H1 (cell line): ENCODE measurements around the gene TMEM181. TPM values are rescaled to one million over a fixed set of nuclear protein-coding genes. Genes with fewer than 3 reads are reported as not detected.

ENCODE experiments used
- CTCF ChIA-PET: fragments of 300-600 bp; sonication (Branson Sonifier 250); formaldehyde crosslinking; loops from one replicate; lab custom pipeline; 2021; ENCODE audit not compliant: partially characterized antibody; lab: Charles Lee
- POLR2A ChIA-PET: fragments of 300-600 bp; sonication (Branson Sonifier 250); formaldehyde crosslinking; loops from one replicate; lab custom pipeline; 2021; ENCODE audit warnings: inconsistent platforms; ENCODE audit not compliant: partially characterized antibody; lab: Charles Lee
- DNase-seq, 2 experiments: peaks; one replicate each; pipeline versions ENCODE4 v3.0.0 to v3.0.0-alpha.2; 2010 to 2022; ENCODE audit warnings: low spot score in 2 of 2, low read depth in 1 of 2, mixed read lengths in 1 of 2
- FAIRE-seq: peaks from 2 replicates; lab custom pipeline; 2011; peaks lifted over from hg19 to GRCh38; lab: Jason Lieb, UNC
- H2AFZ ChIP-seq: 2 replicates; pipeline ENCODE4 v1.8.1; 2012; ENCODE audit warnings: low read length, inconsistent platforms
- H2AK5ac ChIP-seq: 2 replicates; pipeline ENCODE4 v1.6.1; 2013; ENCODE audit warnings: low read depth, low read length
- H2BK120ac ChIP-seq: replicated peaks from 2 replicates; pipeline ENCODE3; 2013; ENCODE audit warnings: low read depth, low read length, inconsistent platforms
- H2BK12ac ChIP-seq: 2 replicates; pipeline ENCODE4 v1.6.1; 2013; ENCODE audit warnings: low read depth, low read length
- H2BK15ac ChIP-seq: 2 replicates; pipeline ENCODE4 v1.6.1; 2013; ENCODE audit warnings: low read length
- H2BK20ac ChIP-seq: 2 replicates; pipeline ENCODE4 v1.6.1; 2013; ENCODE audit warnings: low read length
- H2BK5ac ChIP-seq: 2 replicates; pipeline ENCODE4 v1.6.1; 2013; ENCODE audit warnings: low read depth, low read length
- H3K14ac ChIP-seq: 2 replicates; pipeline ENCODE4 v1.6.1; 2013; ENCODE audit warnings: inconsistent platforms; ENCODE audit not compliant: insufficient read length
- H3K18ac ChIP-seq: 2 replicates; pipeline ENCODE4 v1.6.1; 2013; ENCODE audit warnings: low read length; ENCODE audit errors: extremely low read depth
- H3K23ac ChIP-seq: 2 replicates; pipeline ENCODE4 v1.6.1; 2013; ENCODE audit warnings: inconsistent platforms; ENCODE audit not compliant: insufficient read length
- H3K23me2 ChIP-seq: 2 replicates; pipeline ENCODE4 v1.6.1; 2013; ENCODE audit warnings: low read depth, low read length
- H3K27ac ChIP-seq: 2 replicates; pipeline ENCODE4 v1.6.1; 2011; ENCODE audit warnings: low read depth, low read length, inconsistent platforms
- H3K27me3 ChIP-seq, 4 experiments: replicated peaks in 1 of 4; 1 replicate in 1 of 4; 2 replicates in 3 of 4; pipeline versions ENCODE4 v1.6.1 to v1.8.1; 2011 to 2013; ENCODE audit warnings: low read length in 3 of 4, mild to moderate bottlenecking in 3 of 4, inconsistent platforms in 2 of 4, mixed read lengths in 2 of 4, moderate library complexity in 1 of 4; ENCODE audit not compliant: control insufficient read depth in 3 of 4, insufficient read depth in 3 of 4; ENCODE audit errors: extremely low read depth in 1 of 4
- H3K36me3 ChIP-seq, 4 experiments: 2 replicates each; pipeline versions ENCODE4 v1.6.1 to v1.8.1; 2011 to 2013; ENCODE audit warnings: mild to moderate bottlenecking in 4 of 4, low read length in 3 of 4, moderate library complexity in 2 of 4, control low read depth in 1 of 4, inconsistent platforms in 1 of 4; ENCODE audit not compliant: insufficient read depth in 4 of 4, control insufficient read depth in 2 of 4
- H3K4ac ChIP-seq: replicated peaks from 2 replicates; pipeline ENCODE3; 2013; ENCODE audit warnings: low read length, low read depth, mixed read lengths, inconsistent platforms; ENCODE audit not compliant: insufficient read length
- H3K4me1 ChIP-seq, 4 experiments: replicated peaks in 1 of 4; 1 replicate in 1 of 4; 2 replicates in 3 of 4; pipeline versions ENCODE4 v1.6.1 to v1.8.1; 2011 to 2013; ENCODE audit warnings: low read length in 3 of 4, inconsistent platforms in 2 of 4, mixed read lengths in 1 of 4; ENCODE audit not compliant: insufficient read depth in 4 of 4, control insufficient read depth in 3 of 4
- H3K4me2 ChIP-seq, 2 experiments: 2 replicates each; pipeline versions ENCODE4 v1.6.1 to v1.8.1; 2011 to 2013; ENCODE audit warnings: low read depth in 2 of 2, low read length in 2 of 2, control low read depth in 1 of 2, inconsistent platforms in 1 of 2, mild to moderate bottlenecking in 1 of 2; ENCODE audit not compliant: insufficient read depth in 1 of 2
- H3K4me3 ChIP-seq, 4 experiments: fragments of 200-600, 300-600 bp in 1 of 4; sonication (generic), shearing (Covaris generic), sonication (Bioruptor Twin) in 1 of 4; 2 replicates each; pipeline versions ENCODE4 v1.5.1 to v1.8.1; 2011 to 2016; ENCODE audit warnings: low read length in 4 of 4, low read depth in 3 of 4, control low read depth in 2 of 4, inconsistent platforms in 2 of 4, mild to moderate bottlenecking in 2 of 4, mixed read lengths in 1 of 4, moderate library complexity in 1 of 4; ENCODE audit not compliant: insufficient read depth in 2 of 4; ENCODE audit errors: extremely low read depth in 1 of 4
- H3K56ac ChIP-seq: replicated peaks from 2 replicates; pipeline ENCODE3; 2013; ENCODE audit warnings: low read depth, mild to moderate bottlenecking, mixed read lengths, low read length, inconsistent platforms; ENCODE audit not compliant: insufficient read length
- H3K79me1 ChIP-seq: 2 replicates; pipeline ENCODE4 v1.6.1; 2013; ENCODE audit warnings: low read depth, low read length, control low read depth
- H3K79me2 ChIP-seq, 2 experiments: 2 replicates each; pipeline versions ENCODE4 v1.6.1 to v1.8.1; 2012 to 2013; ENCODE audit warnings: low read length in 2 of 2, mild to moderate bottlenecking in 2 of 2, inconsistent platforms in 1 of 2; ENCODE audit not compliant: insufficient read depth in 2 of 2, control insufficient read depth in 1 of 2
- H3K9ac ChIP-seq, 4 experiments: replicated peaks in 1 of 4; 1 replicate in 1 of 4; 2 replicates in 3 of 4; pipeline versions ENCODE4 v1.6.1 to v1.8.1; 2011 to 2013; ENCODE audit warnings: low read depth in 3 of 4, low read length in 3 of 4, control low read depth in 2 of 4, mild to moderate bottlenecking in 2 of 4, moderate library complexity in 2 of 4, inconsistent platforms in 1 of 4; ENCODE audit errors: extremely low read depth in 1 of 4
- H3K9me3 ChIP-seq, 2 experiments: 2 replicates each; pipeline versions ENCODE4 v1.6.1 to v1.8.1; 2012 to 2013; ENCODE audit warnings: mild to moderate bottlenecking in 2 of 2, moderate library complexity in 2 of 2, control low read depth in 1 of 2, inconsistent platforms in 1 of 2, low read depth in 1 of 2, low read length in 1 of 2, mixed read lengths in 1 of 2; ENCODE audit not compliant: insufficient read depth in 2 of 2
- H4K20me1 ChIP-seq, 2 experiments: replicated peaks in 1 of 2; 2 replicates each; pipeline versions ENCODE3 to v1.8.1; 2011 to 2013; ENCODE audit warnings: inconsistent platforms in 2 of 2, low read length in 2 of 2, mild to moderate bottlenecking in 1 of 2; ENCODE audit not compliant: insufficient read depth in 2 of 2, control insufficient read depth in 1 of 2
- H4K5ac ChIP-seq: 2 replicates; pipeline ENCODE4 v1.6.1; 2013; ENCODE audit warnings: low read length, low read depth, mixed read lengths, inconsistent platforms; ENCODE audit not compliant: insufficient read length
- H4K8ac ChIP-seq: 2 replicates; pipeline ENCODE4 v1.8.0; 2013; ENCODE audit warnings: mild to moderate bottlenecking, moderate library complexity, low read length, inconsistent platforms; ENCODE audit not compliant: insufficient read depth; ENCODE audit errors: extremely low read depth
- H4K91ac ChIP-seq: replicated peaks from 2 replicates; pipeline ENCODE3; 2013; ENCODE audit warnings: low read length, mixed read lengths, inconsistent platforms; ENCODE audit not compliant: insufficient read length
- BCL11A ChIP-seq, 2 experiments: IDR thresholded peaks; one replicate each; pipeline ENCODE4 v1.6.1; 2011; ENCODE audit warnings: low read depth in 2 of 2, low read length in 2 of 2, mild to moderate bottlenecking in 2 of 2
- WGBS, 2 experiments: shearing (Covaris generic) in 1 of 2; methylation state at CpG; one replicate each; pipeline versions ENCODE4 v1.1.6 to v1.1.7; 2013 to 2015; ENCODE audit warnings: low lambda C conversion rate in 2 of 2, mixed read lengths in 2 of 2, inconsistent platforms in 1 of 2, low coverage in 1 of 2, missing lambda C conversion rate in 1 of 2; ENCODE audit not compliant: insufficient replicate concordance in 2 of 2, insufficient coverage in 1 of 2, insufficient read length in 1 of 2; ENCODE audit errors: extremely low coverage in 1 of 2, missing lambda C conversion rate in 1 of 2; 5-methylcytosine and 5-hydroxymethylcytosine counted together
- polyA plus RNA-seq, 7 experiments: library from polyadenylated mRNA; depleted of rRNA in 3 of 7; stranded (reverse) in 5 of 7; unstranded in 2 of 7; fragments of >200 nt in 5 of 7; fragments of 200-250 nt in 2 of 7; gene quantifications; 1 replicate in 5 of 7; 2 replicates in 1 of 7; 4 replicates in 1 of 7; pipeline versions ENCODE4 v1.2.1 to v1.2.3, GENCODE V29; 2011 to 2013; ENCODE audit warnings: missing spikeins in 2 of 7, mixed read lengths in 2 of 7
- total RNA-seq: library from RNA; stranded (reverse); fragmentation: NEBNext Ultra II Directional; extraction: Animal tissue kit (Norgen Biotek cat#: 25700); gene quantifications from 2 replicates; pipeline ENCODE4 v1.2.1, GENCODE V29; 2021

The TMEM181 gene
- total and polyA plus RNA-seq, 2 of the 8 experiments (the other 6 are each of a cell fraction or from before 2014, with no cell fraction given) = 8.6 to 19.0 TPM

DNA sequence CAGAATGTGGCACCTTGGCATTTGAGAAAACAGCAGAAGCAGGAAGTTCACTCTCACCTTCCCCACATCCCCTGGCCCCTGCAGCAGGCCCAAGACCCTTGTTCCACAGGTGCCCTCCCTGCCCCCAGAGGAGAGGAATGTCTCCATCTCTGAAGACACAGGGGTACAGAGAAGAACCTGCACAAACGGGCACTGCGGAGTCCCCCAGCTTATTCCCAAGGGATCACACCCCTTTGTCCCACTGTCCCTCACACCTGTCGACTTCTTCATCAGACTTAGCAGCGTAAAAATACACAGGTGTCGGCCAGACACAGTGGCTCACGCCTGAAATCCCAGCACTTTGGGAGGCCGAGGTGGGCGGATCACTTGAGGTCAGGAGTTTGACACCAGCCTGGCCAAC is 42.9 kb upstream of the TMEM181 start:
- WGBS, 2 experiments = 94% methylated on average over 8 of the region's 8 CpGs; no CpG with 5 or more reads in 1 of the 2 experiments
- H3K27me3 ChIP-seq = no peaks in the 10 kb centered on the region
- H2BK12ac ChIP-seq = no peak overlapping the region
- DNase-seq (no peak), FAIRE-seq (no peak)
- H3K18ac ChIP-seq = no peak overlapping the region
- H2BK20ac ChIP-seq = peak overlapping the region; percentile 61; the same call in 1 of the 2 replicates
- no peak overlapping the region for H3K14ac ChIP-seq
- no peak overlapping the region for H3K27ac ChIP-seq
- no peaks in the 10 kb centered on the region for H4K20me1 ChIP-seq
- no peaks in the 10 kb centered on the region for H3K36me3 ChIP-seq
- H3K4me3 ChIP-seq = no peak overlapping the region
- no peaks in the 10 kb centered on the region for H3K79me1 ChIP-seq
- H2BK5ac ChIP-seq = no peak overlapping the region
- H3K4ac ChIP-seq = no peak overlapping the region
- H3K4me1 ChIP-seq = peaks cover 0 to 5% (median 4%) of the 10 kb centered on the region in 4 experiments; a peak in 4 of 7 replicates
- no peak for TF ChIP-seq BCL11A (IDR thresholded peaks at IDR 0.05; ENCODE audit: low read depth in 2 of 2, low read length in 2 of 2)
- H4K8ac ChIP-seq = no peak overlapping the region
- H3K9ac ChIP-seq = no peak overlapping the region
- H3K4me2 ChIP-seq = no peak overlapping the region
- no peak overlapping the region for H4K91ac ChIP-seq
- H3K79me2 ChIP-seq = no peaks in the 10 kb centered on the region
- H4K5ac ChIP-seq = no peak overlapping the region
- H3K9me3 ChIP-seq = no peaks in the 10 kb centered on the region
- ChIA-PET CTCF (interaction anchor here (0.8 to 1.7 kb wide), 4 partner anchors 10 to 57 kb away, joined by 3 to 9 read pairs (median 4); no protein-coding TSS in a partner anchor), POLR2A (no interaction called here)
- H2AK5ac ChIP-seq = no peak overlapping the region
- H2AFZ ChIP-seq = no peak overlapping the region
- no peak overlapping the region for H2BK120ac ChIP-seq
- no peaks in the 10 kb centered on the region for H3K23me2 ChIP-seq
- H2BK15ac ChIP-seq = no peak overlapping the region
- H3K23ac ChIP-seq = no peak overlapping the region
- H3K56ac ChIP-seq = no peak overlapping the region
